HepG2 (cell line): ENCODE data around the gene EEPD1. TPM values are rescaled to one million over a fixed set of nuclear protein-coding genes. Genes with fewer than 3 reads are reported as not detected.

Experiments
- AGO2 ChIP-seq: fragments of 200-400 bp; formaldehyde crosslinking; optimal IDR thresholded peaks from 2 replicates; pipeline ENCODE3; 2017; ENCODE audit warnings: mild to moderate bottlenecking, low read depth, low read length, moderate library complexity
- ARID5B ChIP-seq: IDR thresholded peaks from 2 replicates; pipeline ENCODE4 v1.4.0; 2020; ENCODE audit warnings: mild to moderate bottlenecking, missing genetic modification reagents
- BATF2 ChIP-seq: sonication (generic); formaldehyde crosslinking; IDR thresholded peaks from 2 replicates; pipeline ENCODE4 v1.8.0; 2022; ENCODE audit warnings: mild to moderate bottlenecking, missing genetic modification reagents, moderate library complexity
- BHLHE40 ChIP-seq: IDR thresholded peaks from 2 replicates; pipeline ENCODE4 v1.6.1; 2011; ENCODE audit warnings: low read length, improper control_type of control experiment
- FOXA1 ChIP-seq, 2 experiments: fragments of 450-650 bp in 1 of 2; sonication (generic) in 1 of 2; formaldehyde crosslinking in 1 of 2; IDR thresholded peaks; 2 replicates each; pipeline versions ENCODE4 v1.4.0 to v1.6.1; 2016 to 2020; ENCODE audit warnings: missing genetic modification reagents in 1 of 2
- HDAC2 ChIP-seq: sonication (generic); formaldehyde crosslinking; IDR thresholded peaks from 2 replicates; pipeline ENCODE4 v1.4.0; 2020; ENCODE audit warnings: missing genetic modification reagents
- ISL2 ChIP-seq: sonication (generic); formaldehyde crosslinking; IDR thresholded peaks from 2 replicates; pipeline ENCODE4 v1.5.0; 2020; ENCODE audit warnings: missing genetic modification reagents
- NFYC ChIP-seq: IDR thresholded peaks from 2 replicates; pipeline ENCODE4 v1.6.1; 2016; ENCODE audit warnings: missing genetic modification reagents, missing compliant biosample characterization
- PHF20 ChIP-seq: sonication (generic); formaldehyde crosslinking; IDR thresholded peaks from 2 replicates; pipeline ENCODE4 v1.5.0; 2020; ENCODE audit warnings: mild to moderate bottlenecking, missing genetic modification reagents
- RAD21 ChIP-seq: fragments of 450-650 bp; formaldehyde crosslinking; IDR thresholded peaks from 2 replicates; pipeline ENCODE4 v1.5.0; 2020; ENCODE audit warnings: mild to moderate bottlenecking
- RFX1 ChIP-seq: fragments of 450-650 bp; IDR thresholded peaks from 2 replicates; pipeline ENCODE4 v1.6.1; 2017
- SIX1 ChIP-seq: sonication (generic); formaldehyde crosslinking; IDR thresholded peaks from 2 replicates; pipeline ENCODE4 v1.4.0; 2020; ENCODE audit warnings: missing genetic modification reagents, borderline replicate concordance
- SNAPC2 ChIP-seq: sonication (generic); formaldehyde crosslinking; IDR thresholded peaks from 2 replicates; pipeline ENCODE4 v1.8.1; 2022; ENCODE audit warnings: mild to moderate bottlenecking, missing genetic modification reagents
- SP4 ChIP-seq: sonication (generic); formaldehyde crosslinking; IDR thresholded peaks from 2 replicates; pipeline ENCODE4 v1.8.1; 2023; ENCODE audit warnings: mild to moderate bottlenecking, missing genetic modification reagents
- SRY ChIP-seq: sonication (generic); formaldehyde crosslinking; IDR thresholded peaks from 2 replicates; pipeline ENCODE4 v1.8.0; 2022; ENCODE audit warnings: mild to moderate bottlenecking, missing genetic modification reagents
- ZNF34 ChIP-seq: sonication (generic); formaldehyde crosslinking; IDR thresholded peaks from 2 replicates; pipeline ENCODE4 v1.4.0; 2020; ENCODE audit warnings: mild to moderate bottlenecking, missing genetic modification reagents, borderline replicate concordance
- ZNF510 ChIP-seq: sonication (generic); formaldehyde crosslinking; IDR thresholded peaks from 2 replicates; pipeline ENCODE4 v1.4.0; 2020; ENCODE audit warnings: low read depth, mild to moderate bottlenecking, missing genetic modification reagents
- ZNF513 ChIP-seq: sonication (generic); formaldehyde crosslinking; conservative IDR thresholded peaks from 2 replicates; pipeline ENCODE4 v1.5.0; 2020; ENCODE audit warnings: missing genetic modification reagents
- ZNF570 ChIP-seq: sonication (generic); formaldehyde crosslinking; IDR thresholded peaks from 2 replicates; pipeline ENCODE4 v1.4.0; 2020; ENCODE audit warnings: mild to moderate bottlenecking, missing genetic modification reagents, borderline replicate concordance
- ZNF580 ChIP-seq: IDR thresholded peaks from 2 replicates; pipeline ENCODE4 v1.6.1; 2016; ENCODE audit warnings: low read depth, borderline replicate concordance
- ZNF597 ChIP-seq: sonication (generic); formaldehyde crosslinking; IDR thresholded peaks from 2 replicates; pipeline ENCODE4 v1.5.0; 2020; ENCODE audit warnings: missing genetic modification reagents
- ZNF724P ChIP-seq: sonication (generic); formaldehyde crosslinking; IDR thresholded peaks from 2 replicates; pipeline ENCODE4 v1.8.0; 2022; ENCODE audit warnings: missing genetic modification reagents, borderline replicate concordance
- ZNF777 ChIP-seq: sonication (generic); formaldehyde crosslinking; IDR thresholded peaks from 2 replicates; pipeline ENCODE4 v1.4.0; 2020; ENCODE audit warnings: missing genetic modification reagents
- ZSCAN21 ChIP-seq: sonication (generic); formaldehyde crosslinking; IDR thresholded peaks from 2 replicates; pipeline ENCODE4 v1.8.0; 2022; ENCODE audit warnings: mild to moderate bottlenecking, missing genetic modification reagents, moderate library complexity, borderline replicate concordance
- polyA plus RNA-seq, 8 experiments: library from polyadenylated mRNA; depleted of rRNA in 3 of 8; stranded (reverse) in 7 of 8; unstranded in 1 of 8; fragments of >200 nt; fragmentation: Illumina TruSeq in 4 of 8; extraction: Trizol in 4 of 8; gene quantifications; 2 replicates each; pipeline versions ENCODE4 v1.2.1 to v1.2.3, GENCODE V29; 2011 to 2016; ENCODE audit warnings: low read depth in 4 of 8, missing spikeins in 1 of 8, mixed read lengths in 1 of 8; ENCODE audit not compliant: insufficient read depth in 1 of 8
- total RNA-seq, 5 experiments: library from RNA; depleted of rRNA; stranded (reverse); fragments of >200 nt; fragmentation: Illumina TruSeq; extraction: Trizol; gene quantifications; 2 replicates each; pipeline ENCODE4 v1.2.3, GENCODE V29; 2016; ENCODE audit warnings: low read depth in 1 of 5

EEPD1 gene
- total and polyA plus RNA-seq, 2 of the 13 experiments (the other 11 are each of a cell fraction or from before 2014, with no cell fraction given), result 10.1 to 16.4 TPM

GRCh38 chr7:36152756-36153570, at the start of gene EEPD1 (continued):
- no peak for TF ChIP-seq ZSCAN21 (CRISPR knock-in tag)
- peak; percentile 65 for TF ChIP-seq RAD21
- no peak for TF ChIP-seq BATF2 (CRISPR knock-in tag)
- no peak for TF ChIP-seq RFX1
- no peak; the same call in 1 of the 2 replicates for TF ChIP-seq NFYC (CRISPR knock-in tag)
- TF ChIP-seq SP4 (CRISPR knock-in tag), result peak; percentile 99
- TF ChIP-seq HDAC2 (CRISPR knock-in tag), result no peak
- TF ChIP-seq SNAPC2 (CRISPR knock-in tag), result no peak
- no peak for TF ChIP-seq SIX1 (CRISPR knock-in tag)
- TF ChIP-seq ZNF510 (CRISPR knock-in tag), result 0 out of 2 replicates have a peak, but pooled peaks have one; percentile 9
- TF ChIP-seq ARID5B (CRISPR knock-in tag), result no peak
- TF ChIP-seq SRY (CRISPR knock-in tag), result no peak
- peak; percentile 45; the same call in 1 of the 2 replicates for TF ChIP-seq ZNF580 (CRISPR knock-in tag)
- TF ChIP-seq PHF20 (CRISPR knock-in tag), result no peak
- TF ChIP-seq ISL2, result no peak; the same call in 1 of the 2 replicates
- TF ChIP-seq ZNF34 (CRISPR knock-in tag), result no peak
- TF ChIP-seq ZNF724P (CRISPR knock-in tag), result no peak
- TF ChIP-seq ZNF513, result no peak
- no peak for TF ChIP-seq ZNF570 (CRISPR knock-in tag)
- no peak for TF ChIP-seq ZNF777 (CRISPR knock-in tag)
- TF ChIP-seq ZNF597 (CRISPR knock-in tag), result no peak
- peak; percentile 84 for TF ChIP-seq BHLHE40
- TF ChIP-seq FOXA1 (IDR thresholded peaks at IDR 0.05), result no peak
- TF ChIP-seq FOXA1 (CRISPR knock-in tag; IDR thresholded peaks at IDR 0.05), result no peak
- peak; percentile 42 for TF ChIP-seq AGO2
